C4-2B (cell line): ENCODE results near the gene ADD2.

Experiments used
- CTCF ChIP-seq: fragments of 450-650 bp; conservative IDR thresholded peaks from 2 replicates; pipeline ENCODE4 v1.5.1; 2017; ENCODE audit warnings: mild to moderate bottlenecking
- ZFX ChIP-seq: fragments of 450-650 bp; IDR thresholded peaks from 2 replicates; pipeline ENCODE4 v1.6.1; 2017

- no peak for TF ChIP-seq CTCF
- TF ChIP-seq ZFX, result no peak
Observed at GRCh38 chr2:70651727-70652126, 116.3 kb downstream of the ADD2 start.
